ENCODE measurements around the gene CKMT2. TPM values are rescaled to one million over a fixed set of nuclear protein-coding genes. Genes with fewer than 3 reads are reported as not detected.
A peak's percentile ranks its signal among the peaks of the same experiment; 100 is the strongest.

The CKMT2 gene
- total RNA-seq, 1 experiment from 2014 or later: 1.8 TPM

DNA sequence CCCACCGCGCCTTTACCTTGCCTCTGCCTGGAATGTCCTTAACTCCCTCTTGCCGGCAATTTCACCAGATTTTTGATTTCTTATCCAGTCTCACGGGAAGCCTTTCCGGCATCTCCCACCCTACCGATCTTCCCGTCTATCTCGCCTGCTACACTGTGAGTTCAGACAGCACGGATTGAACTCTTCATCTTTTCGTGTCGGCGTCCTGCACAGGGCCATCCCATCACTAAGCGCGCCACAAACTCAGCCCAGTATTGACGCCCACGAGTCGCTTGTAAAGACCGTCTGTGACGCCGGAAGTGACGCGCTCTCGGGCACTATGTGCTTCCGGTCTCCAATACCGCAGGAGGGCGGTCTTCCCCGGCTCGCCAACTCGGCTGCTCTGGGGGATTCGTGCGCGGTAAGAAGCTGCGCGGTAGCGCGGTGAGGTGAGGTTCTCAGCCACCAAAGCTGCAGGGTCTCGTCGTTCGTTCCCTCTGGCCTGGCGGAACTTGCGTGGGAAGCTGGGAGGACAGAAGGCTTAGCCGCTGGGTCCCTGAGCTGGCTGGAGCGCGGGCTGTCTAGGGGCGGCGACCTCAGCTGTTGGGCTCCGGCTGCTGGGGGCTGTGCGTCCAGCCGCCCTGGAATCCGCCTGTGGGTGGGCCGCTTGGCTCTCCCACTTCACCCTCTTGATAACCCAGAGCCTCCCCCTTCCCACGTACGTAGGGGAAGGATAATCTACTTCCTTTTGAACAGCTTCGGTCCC lies 68.3 kb downstream of the CKMT2 start, which contains the start of gene ZCCHC9 (continued):
- TF ChIP-seq, protein P1, sequence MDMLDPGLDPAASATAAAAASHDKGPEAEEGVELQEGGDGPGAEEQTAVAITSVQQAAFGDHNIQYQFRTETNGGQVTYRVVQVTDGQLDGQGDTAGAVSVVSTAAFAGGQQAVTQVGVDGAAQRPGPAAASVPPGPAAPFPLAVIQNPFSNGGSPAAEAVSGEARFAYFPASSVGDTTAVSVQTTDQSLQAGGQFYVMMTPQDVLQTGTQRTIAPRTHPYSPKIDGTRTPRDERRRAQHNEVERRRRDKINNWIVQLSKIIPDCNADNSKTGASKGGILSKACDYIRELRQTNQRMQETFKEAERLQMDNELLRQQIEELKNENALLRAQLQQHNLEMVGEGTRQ (CRISPR knock-in tag; IDR thresholded peaks at IDR 0.05): no peak
- TF ChIP-seq, protein P2, sequence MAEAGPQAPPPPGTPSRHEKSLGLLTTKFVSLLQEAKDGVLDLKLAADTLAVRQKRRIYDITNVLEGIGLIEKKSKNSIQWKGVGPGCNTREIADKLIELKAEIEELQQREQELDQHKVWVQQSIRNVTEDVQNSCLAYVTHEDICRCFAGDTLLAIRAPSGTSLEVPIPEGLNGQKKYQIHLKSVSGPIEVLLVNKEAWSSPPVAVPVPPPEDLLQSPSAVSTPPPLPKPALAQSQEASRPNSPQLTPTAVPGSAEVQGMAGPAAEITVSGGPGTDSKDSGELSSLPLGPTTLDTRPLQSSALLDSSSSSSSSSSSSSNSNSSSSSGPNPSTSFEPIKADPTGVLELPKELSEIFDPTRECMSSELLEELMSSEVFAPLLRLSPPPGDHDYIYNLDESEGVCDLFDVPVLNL (CRISPR knock-in tag; IDR thresholded peaks at IDR 0.05; ENCODE audit: borderline replicate concordance, low read depth): no peak
- TF ChIP-seq, protein P3, sequence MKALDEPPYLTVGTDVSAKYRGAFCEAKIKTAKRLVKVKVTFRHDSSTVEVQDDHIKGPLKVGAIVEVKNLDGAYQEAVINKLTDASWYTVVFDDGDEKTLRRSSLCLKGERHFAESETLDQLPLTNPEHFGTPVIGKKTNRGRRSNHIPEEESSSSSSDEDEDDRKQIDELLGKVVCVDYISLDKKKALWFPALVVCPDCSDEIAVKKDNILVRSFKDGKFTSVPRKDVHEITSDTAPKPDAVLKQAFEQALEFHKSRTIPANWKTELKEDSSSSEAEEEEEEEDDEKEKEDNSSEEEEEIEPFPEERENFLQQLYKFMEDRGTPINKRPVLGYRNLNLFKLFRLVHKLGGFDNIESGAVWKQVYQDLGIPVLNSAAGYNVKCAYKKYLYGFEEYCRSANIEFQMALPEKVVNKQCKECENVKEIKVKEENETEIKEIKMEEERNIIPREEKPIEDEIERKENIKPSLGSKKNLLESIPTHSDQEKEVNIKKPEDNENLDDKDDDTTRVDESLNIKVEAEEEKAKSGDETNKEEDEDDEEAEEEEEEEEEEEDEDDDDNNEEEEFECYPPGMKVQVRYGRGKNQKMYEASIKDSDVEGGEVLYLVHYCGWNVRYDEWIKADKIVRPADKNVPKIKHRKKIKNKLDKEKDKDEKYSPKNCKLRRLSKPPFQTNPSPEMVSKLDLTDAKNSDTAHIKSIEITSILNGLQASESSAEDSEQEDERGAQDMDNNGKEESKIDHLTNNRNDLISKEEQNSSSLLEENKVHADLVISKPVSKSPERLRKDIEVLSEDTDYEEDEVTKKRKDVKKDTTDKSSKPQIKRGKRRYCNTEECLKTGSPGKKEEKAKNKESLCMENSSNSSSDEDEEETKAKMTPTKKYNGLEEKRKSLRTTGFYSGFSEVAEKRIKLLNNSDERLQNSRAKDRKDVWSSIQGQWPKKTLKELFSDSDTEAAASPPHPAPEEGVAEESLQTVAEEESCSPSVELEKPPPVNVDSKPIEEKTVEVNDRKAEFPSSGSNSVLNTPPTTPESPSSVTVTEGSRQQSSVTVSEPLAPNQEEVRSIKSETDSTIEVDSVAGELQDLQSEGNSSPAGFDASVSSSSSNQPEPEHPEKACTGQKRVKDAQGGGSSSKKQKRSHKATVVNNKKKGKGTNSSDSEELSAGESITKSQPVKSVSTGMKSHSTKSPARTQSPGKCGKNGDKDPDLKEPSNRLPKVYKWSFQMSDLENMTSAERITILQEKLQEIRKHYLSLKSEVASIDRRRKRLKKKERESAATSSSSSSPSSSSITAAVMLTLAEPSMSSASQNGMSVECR (CRISPR knock-in tag; IDR thresholded peaks at IDR 0.05; ENCODE audit: borderline replicate concordance): peak; percentile 89; the same call in 1 of the 2 replicates
- TF ChIP-seq, protein P4, sequence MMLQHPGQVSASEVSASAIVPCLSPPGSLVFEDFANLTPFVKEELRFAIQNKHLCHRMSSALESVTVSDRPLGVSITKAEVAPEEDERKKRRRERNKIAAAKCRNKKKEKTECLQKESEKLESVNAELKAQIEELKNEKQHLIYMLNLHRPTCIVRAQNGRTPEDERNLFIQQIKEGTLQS (CRISPR knock-in tag; conservative IDR thresholded peaks at IDR 0.05): no peak
- TF ChIP-seq NR3C1 (CRISPR knock-in tag; conservative IDR thresholded peaks at IDR 0.05; ENCODE audit: low read depth) (no peak), HMGA2 (CRISPR knock-in tag; IDR thresholded peaks at IDR 0.05) (no peak), FOXK1 (CRISPR knock-in tag; IDR thresholded peaks at IDR 0.05) (peak; percentile 98), CREM (CRISPR knock-in tag; IDR thresholded peaks at IDR 0.05) (peak; percentile 98), GTF2I (CRISPR knock-in tag; conservative IDR thresholded peaks at IDR 0.05) (no peak), NR2C2 (CRISPR knock-in tag; IDR thresholded peaks at IDR 0.05) (no peak), SP1 (CRISPR knock-in tag; conservative IDR thresholded peaks at IDR 0.05) (peak; percentile 65; the same call in 1 of the 2 replicates), RELA (CRISPR knock-in tag; IDR thresholded peaks at IDR 0.05; ENCODE audit: borderline replicate concordance) (no peak), CREB1 (CRISPR knock-in tag; IDR thresholded peaks at IDR 0.05) (peak; percentile 86), EMX1 (CRISPR knock-in tag; IDR thresholded peaks at IDR 0.05) (no peak), TEAD1 (CRISPR knock-in tag; IDR thresholded peaks at IDR 0.05) (peak; percentile 92; the same call in 1 of the 2 replicates), JUN (CRISPR knock-in tag; IDR thresholded peaks at IDR 0.05) (0 out of 2 replicates have a peak, but pooled peaks have one; percentile 20), ZNF138 (CRISPR knock-in tag; conservative IDR thresholded peaks at IDR 0.05) (no peak)
- TF ChIP-seq, protein P5, sequence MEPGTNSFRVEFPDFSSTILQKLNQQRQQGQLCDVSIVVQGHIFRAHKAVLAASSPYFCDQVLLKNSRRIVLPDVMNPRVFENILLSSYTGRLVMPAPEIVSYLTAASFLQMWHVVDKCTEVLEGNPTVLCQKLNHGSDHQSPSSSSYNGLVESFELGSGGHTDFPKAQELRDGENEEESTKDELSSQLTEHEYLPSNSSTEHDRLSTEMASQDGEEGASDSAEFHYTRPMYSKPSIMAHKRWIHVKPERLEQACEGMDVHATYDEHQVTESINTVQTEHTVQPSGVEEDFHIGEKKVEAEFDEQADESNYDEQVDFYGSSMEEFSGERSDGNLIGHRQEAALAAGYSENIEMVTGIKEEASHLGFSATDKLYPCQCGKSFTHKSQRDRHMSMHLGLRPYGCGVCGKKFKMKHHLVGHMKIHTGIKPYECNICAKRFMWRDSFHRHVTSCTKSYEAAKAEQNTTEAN (CRISPR knock-in tag; IDR thresholded peaks at IDR 0.05): no peak; the same call in 1 of the 2 replicates
- TF ChIP-seq, protein P6, sequence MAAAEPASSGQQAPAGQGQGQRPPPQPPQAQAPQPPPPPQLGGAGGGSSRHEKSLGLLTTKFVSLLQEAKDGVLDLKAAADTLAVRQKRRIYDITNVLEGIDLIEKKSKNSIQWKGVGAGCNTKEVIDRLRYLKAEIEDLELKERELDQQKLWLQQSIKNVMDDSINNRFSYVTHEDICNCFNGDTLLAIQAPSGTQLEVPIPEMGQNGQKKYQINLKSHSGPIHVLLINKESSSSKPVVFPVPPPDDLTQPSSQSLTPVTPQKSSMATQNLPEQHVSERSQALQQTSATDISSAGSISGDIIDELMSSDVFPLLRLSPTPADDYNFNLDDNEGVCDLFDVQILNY (CRISPR knock-in tag; IDR thresholded peaks at IDR 0.05): 0 out of 2 replicates have a peak, but pooled peaks have one; percentile 43
- TF ChIP-seq, protein P7, sequence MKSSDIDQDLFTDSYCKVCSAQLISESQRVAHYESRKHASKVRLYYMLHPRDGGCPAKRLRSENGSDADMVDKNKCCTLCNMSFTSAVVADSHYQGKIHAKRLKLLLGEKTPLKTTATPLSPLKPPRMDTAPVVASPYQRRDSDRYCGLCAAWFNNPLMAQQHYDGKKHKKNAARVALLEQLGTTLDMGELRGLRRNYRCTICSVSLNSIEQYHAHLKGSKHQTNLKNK (CRISPR knock-in tag; IDR thresholded peaks at IDR 0.05): no peak
- TF ChIP-seq, protein P8, sequence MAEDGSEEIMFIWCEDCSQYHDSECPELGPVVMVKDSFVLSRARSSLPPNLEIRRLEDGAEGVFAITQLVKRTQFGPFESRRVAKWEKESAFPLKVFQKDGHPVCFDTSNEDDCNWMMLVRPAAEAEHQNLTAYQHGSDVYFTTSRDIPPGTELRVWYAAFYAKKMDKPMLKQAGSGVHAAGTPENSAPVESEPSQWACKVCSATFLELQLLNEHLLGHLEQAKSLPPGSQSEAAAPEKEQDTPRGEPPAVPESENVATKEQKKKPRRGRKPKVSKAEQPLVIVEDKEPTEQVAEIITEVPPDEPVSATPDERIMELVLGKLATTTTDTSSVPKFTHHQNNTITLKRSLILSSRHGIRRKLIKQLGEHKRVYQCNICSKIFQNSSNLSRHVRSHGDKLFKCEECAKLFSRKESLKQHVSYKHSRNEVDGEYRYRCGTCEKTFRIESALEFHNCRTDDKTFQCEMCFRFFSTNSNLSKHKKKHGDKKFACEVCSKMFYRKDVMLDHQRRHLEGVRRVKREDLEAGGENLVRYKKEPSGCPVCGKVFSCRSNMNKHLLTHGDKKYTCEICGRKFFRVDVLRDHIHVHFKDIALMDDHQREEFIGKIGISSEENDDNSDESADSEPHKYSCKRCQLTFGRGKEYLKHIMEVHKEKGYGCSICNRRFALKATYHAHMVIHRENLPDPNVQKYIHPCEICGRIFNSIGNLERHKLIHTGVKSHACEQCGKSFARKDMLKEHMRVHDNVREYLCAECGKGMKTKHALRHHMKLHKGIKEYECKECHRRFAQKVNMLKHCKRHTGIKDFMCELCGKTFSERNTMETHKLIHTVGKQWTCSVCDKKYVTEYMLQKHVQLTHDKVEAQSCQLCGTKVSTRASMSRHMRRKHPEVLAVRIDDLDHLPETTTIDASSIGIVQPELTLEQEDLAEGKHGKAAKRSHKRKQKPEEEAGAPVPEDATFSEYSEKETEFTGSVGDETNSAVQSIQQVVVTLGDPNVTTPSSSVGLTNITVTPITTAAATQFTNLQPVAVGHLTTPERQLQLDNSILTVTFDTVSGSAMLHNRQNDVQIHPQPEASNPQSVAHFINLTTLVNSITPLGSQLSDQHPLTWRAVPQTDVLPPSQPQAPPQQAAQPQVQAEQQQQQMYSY (CRISPR knock-in tag; IDR thresholded peaks at IDR 0.05): peak; percentile 47; the same call in 1 of the 2 replicates
- TF ChIP-seq, protein P9, sequence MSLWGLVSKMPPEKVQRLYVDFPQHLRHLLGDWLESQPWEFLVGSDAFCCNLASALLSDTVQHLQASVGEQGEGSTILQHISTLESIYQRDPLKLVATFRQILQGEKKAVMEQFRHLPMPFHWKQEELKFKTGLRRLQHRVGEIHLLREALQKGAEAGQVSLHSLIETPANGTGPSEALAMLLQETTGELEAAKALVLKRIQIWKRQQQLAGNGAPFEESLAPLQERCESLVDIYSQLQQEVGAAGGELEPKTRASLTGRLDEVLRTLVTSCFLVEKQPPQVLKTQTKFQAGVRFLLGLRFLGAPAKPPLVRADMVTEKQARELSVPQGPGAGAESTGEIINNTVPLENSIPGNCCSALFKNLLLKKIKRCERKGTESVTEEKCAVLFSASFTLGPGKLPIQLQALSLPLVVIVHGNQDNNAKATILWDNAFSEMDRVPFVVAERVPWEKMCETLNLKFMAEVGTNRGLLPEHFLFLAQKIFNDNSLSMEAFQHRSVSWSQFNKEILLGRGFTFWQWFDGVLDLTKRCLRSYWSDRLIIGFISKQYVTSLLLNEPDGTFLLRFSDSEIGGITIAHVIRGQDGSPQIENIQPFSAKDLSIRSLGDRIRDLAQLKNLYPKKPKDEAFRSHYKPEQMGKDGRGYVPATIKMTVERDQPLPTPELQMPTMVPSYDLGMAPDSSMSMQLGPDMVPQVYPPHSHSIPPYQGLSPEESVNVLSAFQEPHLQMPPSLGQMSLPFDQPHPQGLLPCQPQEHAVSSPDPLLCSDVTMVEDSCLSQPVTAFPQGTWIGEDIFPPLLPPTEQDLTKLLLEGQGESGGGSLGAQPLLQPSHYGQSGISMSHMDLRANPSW (CRISPR knock-in tag; conservative IDR thresholded peaks at IDR 0.05; ENCODE audit: low read depth): no peak

All from WTC11 (cell line).